Left lung (tissue), 10 donors: ENCODE data around the gene LCN10. TPM values are rescaled to one million over a fixed set of nuclear protein-coding genes. Genes with fewer than 3 reads are reported as not detected.

ENCODE experiments used
- ATAC-seq: fragments of 200-7000 bp; cut with Tn5 transposase; one replicate; pipeline ENCODE4 v1.9.1; 2020; ENCODE audit warnings: moderate library complexity
- DNase-seq, 4 donors: peaks; one replicate each; pipeline ENCODE4 v3.0.0-alpha.2; 2013 to 2020
- H3K27ac ChIP-seq, 2 donors: fragments of 200-600 bp; sonication (generic) in 1 of 2; one replicate each; pipeline versions ENCODE4 v1.5.0 to v1.8.0; 2020 to 2021
- H3K27me3 ChIP-seq, 2 donors: fragments of 200-600 bp; sonication (generic) in 1 of 2; one replicate each; pipeline versions ENCODE4 v1.5.0 to v1.8.0; 2020 to 2021
- H3K36me3 ChIP-seq, 2 donors: fragments of 200-600 bp; sonication (generic) in 1 of 2; one replicate each; pipeline versions ENCODE4 v1.5.0 to v1.8.0; 2020 to 2021
- H3K4me1 ChIP-seq, 2 donors: fragments of 200-600 bp; one replicate each; pipeline ENCODE4 v1.8.0; 2021
- H3K4me3 ChIP-seq, 2 donors: fragments of 200-600 bp; sonication (generic) in 1 of 2; one replicate each; pipeline versions ENCODE4 v1.5.0 to v1.8.0; 2020 to 2021; ENCODE audit warnings: mild to moderate bottlenecking in 1 of 2
- H3K9me3 ChIP-seq, 2 donors: fragments of 200-600 bp; sonication (generic) in 1 of 2; one replicate each; pipeline versions ENCODE4 v1.5.0 to v1.8.0; 2020 to 2021
- CTCF ChIP-seq, 2 donors: fragments of 200-600 bp; sonication (generic) in 1 of 2; IDR thresholded peaks; one replicate each; pipeline versions ENCODE4 v1.5.0 to v1.8.0; 2021; ENCODE audit warnings: antibody characterized with exemption in 2 of 2
- intact Hi-C, 2 donors: fragments of 100-400 bp; cut with DNase I; formaldehyde crosslinking; loops; one replicate each; pipeline versions ENCODE4 v1.11.2 to v1.14.2; 2022
- polyA plus RNA-seq, 6 donors: library from polyadenylated mRNA; unstranded; fragments of 120-200 nt; gene quantifications; one replicate each; pipeline ENCODE4 v1.2.1, GENCODE V29; 2013; ENCODE audit not compliant: insufficient read length in 6 of 6
- total RNA-seq, 2 donors: library from RNA; stranded (reverse); fragmentation: NEBNext Ultra II Directional; extraction: Animal tissue kit (Norgen Biotek cat#: 25700); gene quantifications; one replicate each; pipeline ENCODE4 v1.2.1, GENCODE V29; 2021
- donor health status: DM: no; HTN: yes; CAD: no.
- donor health status: DM: no; HTN: no; CAD: no.

Gene LCN10
- total and polyA plus RNA-seq, 8 donors = 0.11 to 10.0 (median 0.28) TPM; not detected in 2

DNA sequence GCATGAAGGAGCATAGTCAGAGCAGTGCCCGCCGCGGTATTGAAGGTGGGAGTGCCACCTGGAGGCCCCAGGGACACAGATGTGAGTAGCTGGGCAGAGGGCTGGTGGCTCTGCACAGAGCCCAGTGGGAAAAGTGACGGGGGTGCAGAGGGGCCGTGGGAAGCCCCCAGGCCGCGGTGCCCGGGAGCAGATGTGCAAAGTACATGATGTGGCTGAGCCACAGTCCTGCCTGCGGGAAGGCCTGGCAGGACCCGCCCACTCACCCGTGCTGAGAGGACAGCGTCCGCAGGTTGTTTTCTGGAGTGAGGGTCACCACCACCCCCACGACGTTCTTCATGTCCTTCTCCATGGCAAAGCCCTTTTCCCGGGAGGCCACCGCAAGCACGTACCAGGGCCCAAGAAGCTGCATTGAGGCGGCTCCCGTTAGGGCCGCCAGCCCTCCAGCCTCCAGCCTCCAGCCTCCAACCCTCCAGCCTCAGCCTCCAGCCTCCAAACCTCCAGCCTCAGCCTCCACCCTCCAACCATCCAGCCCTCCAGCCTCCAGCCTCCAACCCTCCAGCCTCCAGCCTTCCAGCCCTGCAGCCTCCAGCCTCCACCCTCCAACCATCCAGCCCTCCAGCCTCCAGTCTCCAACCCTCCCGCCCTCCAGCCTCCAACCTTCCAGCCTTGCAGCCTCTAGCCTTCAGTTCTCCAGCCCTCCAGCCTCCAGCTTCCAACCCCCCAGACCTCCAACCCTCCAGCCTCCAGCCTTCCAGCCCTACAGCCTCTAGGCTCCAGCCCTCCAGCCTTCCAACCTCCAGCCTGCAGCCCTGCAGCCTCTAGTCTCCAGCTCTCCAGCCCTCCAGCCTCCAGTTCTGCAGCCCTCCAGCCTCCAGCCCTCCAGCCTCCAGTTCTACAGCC, 4.7 kb upstream of the LCN10 start:
- intact Hi-C loops = no loop called here
- no peak for TF ChIP-seq CTCF (IDR thresholded peaks at IDR 0.05)
- ATAC-seq (no peak), DNase-seq (no peak)
- peaks cover 0 to 15% of the 10 kb centered on the region in 2 donors for H3K9me3 ChIP-seq
- H3K27ac ChIP-seq = no peak overlapping the region
- no peaks in the 10 kb centered on the region for H3K36me3 ChIP-seq
- peaks cover 2 to 20% of the 10 kb centered on the region in 2 donors for H3K27me3 ChIP-seq
- peaks cover 0 to 13% of the 10 kb centered on the region in 2 donors for H3K4me1 ChIP-seq
- H3K4me3 ChIP-seq = no peak overlapping the region

DNA sequence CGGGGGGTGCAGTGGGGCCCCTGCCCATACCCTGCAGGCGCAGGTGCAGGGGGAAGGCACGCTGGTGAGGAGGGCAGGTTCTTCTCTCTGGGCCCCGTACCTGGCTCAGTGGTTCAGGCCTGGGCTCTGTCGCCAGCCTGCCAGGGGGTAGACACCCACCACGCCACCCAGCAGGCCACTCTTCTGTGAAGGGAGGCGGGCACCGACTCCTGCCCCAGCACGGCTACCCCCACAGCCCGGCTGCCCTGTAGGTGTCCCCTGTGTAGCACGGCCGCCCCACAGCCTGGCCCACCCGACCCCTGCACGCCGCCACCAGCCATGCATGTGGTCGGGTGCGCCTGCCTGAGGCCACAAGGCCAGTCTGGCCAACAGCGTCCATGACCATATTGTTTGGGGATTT, 3.9 kb upstream of the LCN10 start:
- DNase-seq (no peak), ATAC-seq (no peak)
- intact Hi-C loops = no loop called here
- no peak overlapping the region for H3K27ac ChIP-seq
- no peak overlapping the region for H3K4me3 ChIP-seq
- no peak for TF ChIP-seq CTCF (IDR thresholded peaks at IDR 0.05)
- H3K9me3 ChIP-seq = peaks cover 0 to 7% of the 10 kb centered on the region in 2 donors
- H3K4me1 ChIP-seq = peaks cover 6 to 21% of the 10 kb centered on the region in 2 donors
- H3K36me3 ChIP-seq = no peaks in the 10 kb centered on the region
- peaks cover 10 to 27% of the 10 kb centered on the region in 2 donors for H3K27me3 ChIP-seq

DNA sequence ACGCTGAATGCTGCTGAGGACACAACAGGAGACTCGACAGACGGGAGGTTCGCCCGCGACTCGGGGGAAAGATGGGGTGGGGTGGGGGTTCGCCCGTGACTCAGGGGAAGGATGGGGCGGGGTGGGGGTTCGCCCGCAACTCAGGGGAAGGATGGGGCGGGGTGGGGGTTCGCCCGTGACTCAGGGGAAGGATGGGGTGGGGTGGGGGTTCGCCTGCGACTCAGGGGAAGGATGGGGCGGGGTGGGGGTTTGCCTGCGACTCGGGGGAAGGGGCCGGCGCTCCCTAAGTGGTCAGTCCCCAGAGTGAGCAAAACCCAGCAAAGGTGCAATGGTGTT, 3.4 kb upstream of the LCN10 start:
- H3K4me3 ChIP-seq = no peak overlapping the region
- H3K27me3 ChIP-seq = peaks cover 15 to 32% of the 10 kb centered on the region in 2 donors
- H3K9me3 ChIP-seq = peaks cover 0 to 2% of the 10 kb centered on the region in 2 donors
- H3K27ac ChIP-seq = no peak overlapping the region
- H3K4me1 ChIP-seq = peaks cover 11 to 25% of the 10 kb centered on the region in 2 donors
- DNase-seq (no peak), ATAC-seq (no peak)
- intact Hi-C loops = no loop called here
- no peak for TF ChIP-seq CTCF (IDR thresholded peaks at IDR 0.05)
- H3K36me3 ChIP-seq = no peaks in the 10 kb centered on the region

DNA sequence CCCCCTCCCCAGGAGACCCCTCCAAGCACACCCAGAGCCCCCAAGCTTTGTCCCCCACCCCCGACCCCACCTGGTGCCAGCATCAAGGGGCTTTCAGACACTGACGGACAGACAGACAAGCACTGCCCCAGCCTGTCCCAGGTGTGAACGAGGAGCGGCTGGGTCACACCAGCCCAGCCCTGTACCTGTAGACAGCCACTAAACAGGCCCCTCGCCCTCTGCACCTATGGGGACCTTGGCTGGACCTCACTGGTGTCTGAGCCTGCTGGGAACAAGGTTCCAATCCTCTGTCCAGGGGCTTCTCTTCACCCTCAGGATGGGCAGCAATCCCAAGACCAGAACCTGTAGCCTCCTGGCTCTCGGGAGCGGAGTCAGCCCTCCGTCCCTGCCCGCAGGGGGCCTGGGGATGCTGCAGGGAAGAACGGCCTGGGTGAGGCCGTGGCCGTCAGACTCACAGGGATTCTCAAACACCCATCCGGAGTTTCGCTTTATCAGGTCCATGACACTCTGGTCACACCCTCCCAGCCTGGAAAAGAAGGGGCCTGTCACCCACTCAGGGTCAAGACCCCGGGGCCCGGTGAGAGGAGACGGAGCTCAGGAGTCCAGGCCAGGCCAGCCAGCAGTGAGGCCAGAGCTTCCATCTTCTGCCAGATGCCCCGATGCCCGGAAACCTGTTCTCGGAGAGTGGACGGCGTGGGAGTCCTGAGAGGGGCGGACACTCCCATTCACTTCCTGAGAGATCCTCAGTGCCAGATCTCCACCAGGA, 2.8 kb upstream of the LCN10 start:
- TF ChIP-seq CTCF (IDR thresholded peaks at IDR 0.05) = no peak
- Histone ChIP-seq H3K36me3 (no peaks in the 10 kb centered on the region), H3K4me1 (peaks cover 15 to 28% of the 10 kb centered on the region in 2 donors), H3K27ac (peak overlapping the region in 1 of 2 donors; percentile 28), H3K9me3 (no peaks in the 10 kb centered on the region), H3K27me3 (peaks cover 16 to 38% of the 10 kb centered on the region in 2 donors), H3K4me3 (peak overlapping the region in 1 of 2 donors; percentile 18)
- DNase-seq (peak in 1 of 4 donors; percentile 69), ATAC-seq (no peak)
- intact Hi-C loops = no loop called here

GRCh38 chr9:136744773-136745172, 2.0 kb upstream of the LCN10 start:
- Histone ChIP-seq H3K9me3 (no peaks in the 10 kb centered on the region), H3K4me3 (no peak overlapping the region), H3K36me3 (no peaks in the 10 kb centered on the region), H3K27ac (no peak overlapping the region), H3K27me3 (peaks cover 16 to 46% of the 10 kb centered on the region in 2 donors), H3K4me1 (peaks cover 15 to 28% of the 10 kb centered on the region in 2 donors)
- DNase-seq = peak in 1 of 4 donors; percentile 49
- ATAC-seq = no peak
- intact Hi-C loops = no loop called here
- TF ChIP-seq CTCF (IDR thresholded peaks at IDR 0.05) = no peak
